ENCODE results near the gene KMT2C.

GRCh38 chr7:152115021-152115718 lies 320.6 kb downstream of the KMT2C start:
- no peak for TF ChIP-seq CTCF (IDR thresholded peaks at IDR 0.05; ENCODE audit: low read length)
- TF ChIP-seq EZH2phosphoT487 (IDR thresholded peaks at IDR 0.05; ENCODE audit: low read length) = no peak
